IPS DF 6.9 (cell line): ENCODE results near the gene ZNF326.

ENCODE experiments used
- DNase-seq: peaks from one replicate; pipeline ENCODE4 v3.0.0-alpha.2; 2013; ENCODE audit warnings: low read depth, low spot score
- H3K27ac ChIP-seq: one replicate; pipeline ENCODE4 v1.5.1; 2013; ENCODE audit warnings: low read length, control low read depth
- H3K27me3 ChIP-seq: 2 replicates; pipeline ENCODE4 v1.6.1; 2013; ENCODE audit warnings: mild to moderate bottlenecking, low read length; ENCODE audit not compliant: control insufficient read depth, insufficient read depth
- H3K36me3 ChIP-seq: 2 replicates; pipeline ENCODE4 v1.6.1; 2013; ENCODE audit warnings: low read length; ENCODE audit not compliant: control insufficient read depth, insufficient read depth
- H3K4me1 ChIP-seq: 2 replicates; pipeline ENCODE4 v1.6.1; 2013; ENCODE audit warnings: low read length; ENCODE audit not compliant: control insufficient read depth, insufficient read depth
- H3K4me3 ChIP-seq: 2 replicates; pipeline ENCODE4 v1.5.1; 2013; ENCODE audit warnings: mild to moderate bottlenecking, low read length
- H3K9me3 ChIP-seq: 2 replicates; pipeline ENCODE4 v1.6.1; 2013; ENCODE audit warnings: low read length, inconsistent platforms; ENCODE audit not compliant: control insufficient read depth, insufficient read depth
- WGBS: extraction: QIAGEN DNeasy Blood & Tissue Kit; methylation state at CpG from one replicate; pipeline ENCODE4 v1.1.7; 2013; ENCODE audit warnings: mixed read lengths, missing lambda C conversion rate; ENCODE audit not compliant: insufficient read length, insufficient coverage; 5-methylcytosine and 5-hydroxymethylcytosine counted together

The ZNF326 gene

GRCh38 chr1:89994805-89995597 lies at the start of gene ZNF326:
ZNF326 (plus strand) TSS chr1:89995110; CDS start chr1:89995258, 148 bp downstream.
- DNase-seq = peak; percentile 89
- peak within 1 kb of the TSS; percentile 96 for H3K4me3 ChIP-seq
- no peaks in the 10 kb centered on the region; the same call in 1 of the 2 replicates for H3K36me3 ChIP-seq
- no CpG with 5 or more reads among the region's 88 CpGs for WGBS
- H3K27me3 ChIP-seq = no peaks in the 10 kb centered on the region
- no peak within 1 kb of the TSS for H3K27ac ChIP-seq
- H3K9me3 ChIP-seq = no peaks in the 10 kb centered on the region
- peaks cover 5% of the 10 kb centered on the region; the same call in 1 of the 2 replicates for H3K4me1 ChIP-seq

GRCh38 chr1:89945852-89946476 lies 48.9 kb upstream of the ZNF326 start:
- no peaks in the 10 kb centered on the region for H3K27me3 ChIP-seq
- H3K9me3 ChIP-seq = no peaks in the 10 kb centered on the region
- WGBS = no CpG with 5 or more reads among the region's 5 CpGs
- no peaks in the 10 kb centered on the region for H3K36me3 ChIP-seq
- no peaks in the 10 kb centered on the region for H3K4me1 ChIP-seq
- DNase-seq = no peak
- H3K27ac ChIP-seq = no peak overlapping the region
- no peak overlapping the region for H3K4me3 ChIP-seq

- no peak overlapping the region for H3K27ac ChIP-seq
- no peak overlapping the region for H3K4me3 ChIP-seq
- H3K36me3 ChIP-seq = no peaks in the 10 kb centered on the region
- no peaks in the 10 kb centered on the region for H3K27me3 ChIP-seq
- no CpG with 5 or more reads among the region's 1 CpG for WGBS
- DNase-seq = no peak
- H3K4me1 ChIP-seq = no peaks in the 10 kb centered on the region
- no peaks in the 10 kb centered on the region for H3K9me3 ChIP-seq
Measured at GRCh38 chr1:89946532-89946931, 48.4 kb upstream of the ZNF326 start.

GRCh38 chr1:89948722-89949345 lies 46.1 kb upstream of the ZNF326 start:
- no CpG with 5 or more reads among the region's 6 CpGs for WGBS
- DNase-seq = no peak
- H3K27ac ChIP-seq = no peak overlapping the region
- no peaks in the 10 kb centered on the region; the same call in 1 of the 2 replicates for H3K4me1 ChIP-seq
- H3K36me3 ChIP-seq = no peaks in the 10 kb centered on the region
- H3K4me3 ChIP-seq = no peak overlapping the region
- H3K27me3 ChIP-seq = no peaks in the 10 kb centered on the region
- no peaks in the 10 kb centered on the region for H3K9me3 ChIP-seq

- no CpG with 5 or more reads among the region's 1 CpG for WGBS
- Histone ChIP-seq H3K4me1 (no peaks in the 10 kb centered on the region; the same call in 1 of the 2 replicates), H3K27me3 (no peaks in the 10 kb centered on the region), H3K9me3 (no peaks in the 10 kb centered on the region), H3K27ac (no peak overlapping the region), H3K4me3 (no peak overlapping the region), H3K36me3 (no peaks in the 10 kb centered on the region)
- no peak for DNase-seq
Measured at GRCh38 chr1:89949991-89950624, 44.8 kb upstream of the ZNF326 start.

- no peaks in the 10 kb centered on the region for H3K9me3 ChIP-seq
- no peak overlapping the region for H3K4me3 ChIP-seq
- H3K4me1 ChIP-seq = no peaks in the 10 kb centered on the region; the same call in 1 of the 2 replicates
- H3K27ac ChIP-seq = no peak overlapping the region
- DNase-seq = no peak
- no peaks in the 10 kb centered on the region for H3K36me3 ChIP-seq
- WGBS = no CpG with 5 or more reads among the region's 2 CpGs
- no peaks in the 10 kb centered on the region for H3K27me3 ChIP-seq
Measured at GRCh38 chr1:89950703-89951102, 44.2 kb upstream of the ZNF326 start.

- no peaks in the 10 kb centered on the region; the same call in 1 of the 2 replicates for H3K4me1 ChIP-seq
- 100% methylated on average over 1 of the region's 5 CpGs for WGBS
- H3K36me3 ChIP-seq = no peaks in the 10 kb centered on the region
- no peaks in the 10 kb centered on the region for H3K27me3 ChIP-seq
- no peaks in the 10 kb centered on the region for H3K9me3 ChIP-seq
- no peak for DNase-seq
- H3K27ac ChIP-seq = no peak overlapping the region
- H3K4me3 ChIP-seq = no peak overlapping the region
Measured at GRCh38 chr1:89951766-89952604, 42.9 kb upstream of the ZNF326 start.

- Histone ChIP-seq H3K27me3 (no peaks in the 10 kb centered on the region), H3K4me1 (no peaks in the 10 kb centered on the region; the same call in 1 of the 2 replicates), H3K27ac (no peak overlapping the region), H3K4me3 (no peak overlapping the region), H3K9me3 (no peaks in the 10 kb centered on the region), H3K36me3 (no peaks in the 10 kb centered on the region)
- no peak for DNase-seq
- WGBS = no CpG with 5 or more reads among the region's 2 CpGs
Measured at GRCh38 chr1:89952605-89953130, 42.2 kb upstream of the ZNF326 start.

GRCh38 chr1:89953131-89953626 lies 41.7 kb upstream of the ZNF326 start:
- WGBS = no CpG with 5 or more reads among the region's 1 CpG
- H3K27ac ChIP-seq = no peak overlapping the region

More at GRCh38 chr1:89953131-89953626, 41.7 kb upstream of the ZNF326 start:
- no peaks in the 10 kb centered on the region for H3K27me3 ChIP-seq
- no peaks in the 10 kb centered on the region; the same call in 1 of the 2 replicates for H3K4me1 ChIP-seq
- H3K36me3 ChIP-seq = no peaks in the 10 kb centered on the region
- no peak for DNase-seq
- H3K9me3 ChIP-seq = no peaks in the 10 kb centered on the region
- no peak overlapping the region for H3K4me3 ChIP-seq
